Measurements from ENCODE around the gene SUN3. TPM values are rescaled to one million over a fixed set of nuclear protein-coding genes. Genes with fewer than 3 reads are reported as not detected.

The SUN3 gene
- total and polyA plus RNA-seq, 9 of the 15 experiments (the other 6 are each of a cell fraction or from before 2014, with no cell fraction given) = 0.04 to 0.06 TPM; not detected in 7

- H3K27ac ChIP-seq (ENCODE audit: extremely low read depth, low read depth, low read length) = no peak within 1 kb of the TSS
- H2AFZ ChIP-seq (ENCODE audit: low read depth, low read length) = no peak within 1 kb of the TSS
- no TSS peak for BruUV-seq (replicated peaks)
- FAIRE-seq = no peak
- CTCF ChIA-PET (ENCODE audit: low intra/inter-chr PET ratio) = no interaction called here
- no peak for ATAC-seq
- no peaks in the 10 kb centered on the region for H3K79me2 ChIP-seq (ENCODE audit: control insufficient read depth, insufficient read depth, low read length)
- no peak within 1 kb of the TSS for H3K4me2 ChIP-seq (ENCODE audit: insufficient read depth, low read length)
- H3K9me1 ChIP-seq (ENCODE audit: control insufficient read depth, insufficient read depth, low read length) = no peaks in the 10 kb centered on the region
- no peak within 1 kb of the TSS for H3K4me3 ChIP-seq
- no peaks in the 10 kb centered on the region; the same call in none of the 2 replicates for H4K20me1 ChIP-seq (replicated peaks; ENCODE audit: control insufficient read depth, insufficient read depth, low read length)
- H3K9ac ChIP-seq (ENCODE audit: insufficient read depth in 1 of 2, low read depth in 2 of 2, low read length in 2 of 2) = no peak within 1 kb of the TSS
- no peak for DNase-seq (ENCODE audit: extremely low read depth in 1 of 4, low spot score in 3 of 4)
- no peaks in the 10 kb centered on the region for H3K4me1 ChIP-seq (replicated peaks in 1 of 2; ENCODE audit: control insufficient read depth in 2 of 2, insufficient read depth in 2 of 2, low read length in 2 of 2)
- H3K36me3 ChIP-seq (ENCODE audit: control insufficient read depth, insufficient read depth, low read length) = no peaks in the 10 kb centered on the region
- 0% methylated on average over 7 of the region's 7 CpGs for WGBS (ENCODE audit: insufficient coverage, low coverage, missing lambda C conversion rate)
- H3K27me3 ChIP-seq (ENCODE audit: control insufficient read depth in 2 of 2, insufficient read depth in 2 of 2, low read length in 2 of 2) = peaks cover 10 to 41% of the 10 kb centered on the region in 2 experiments; a peak in 4 of 5 replicates
- H3K9me3 ChIP-seq (replicated peaks; ENCODE audit: control insufficient read depth, insufficient read depth, low read depth, low read length) = no peaks in the 10 kb centered on the region; the same call in 1 of the 2 replicates
- POLR2A ChIA-PET = interaction anchor here (0.5 kb wide), 1 partner anchor 406 kb away, joined by 4 read pairs; no protein-coding TSS in a partner anchor
- intact Hi-C loops (cut with micrococcal nuclease) (loop anchor here (5.0 kb wide), 2 partner anchors 204 to 1904 kb away; no protein-coding TSS in a partner anchor), in situ Hi-C loops (cut with MboI) (no loop called here)
- no peak for TF ChIP-seq ZFP36 (IDR thresholded peaks at IDR 0.05; ENCODE audit: low read depth, low read length, partially characterized antibody)
- no peak for TF ChIP-seq KLF10 (CRISPR knock-in tag; IDR thresholded peaks at IDR 0.05)
- no peak for TF ChIP-seq TBL1XR1 (IDR thresholded peaks at IDR 0.05; ENCODE audit: low read length in 2 of 2)
- no peak for TF ChIP-seq AFF4 (CRISPR knock-in tag; IDR thresholded peaks at IDR 0.05)
- TF ChIP-seq BRCA1 (IDR thresholded peaks at IDR 0.05) = no peak
- no peak for TF ChIP-seq BRCA1 (CRISPR knock-in tag; IDR thresholded peaks at IDR 0.05)
- TF ChIP-seq ZNF644 (tag; IDR thresholded peaks at IDR 0.05; ENCODE audit: low read depth) = no peak
- no peak for TF ChIP-seq ZNF512 (tag; IDR thresholded peaks at IDR 0.05)
- no peak for TF ChIP-seq ZNF609 (CRISPR knock-in tag; IDR thresholded peaks at IDR 0.05; ENCODE audit: borderline replicate concordance)
- TF ChIP-seq PCBP1 (IDR thresholded peaks at IDR 0.05; ENCODE audit: low read depth, low read length, poor library complexity, severe bottlenecking) = no peak
- TF ChIP-seq ARNT (IDR thresholded peaks at IDR 0.05) = no peak
- TF ChIP-seq ELF2 (CRISPR knock-in tag; IDR thresholded peaks at IDR 0.05) = no peak
Measured at GRCh38 chr7:47948141-47948790, 80.6 kb downstream of the SUN3 start, which contains the start of gene PKD1L1. PKD1L1 (minus strand) TSS chr7:47948466; CDS start chr7:47948440, 26 bp downstream.
